Transverse colon (tissue), 4 donors: ENCODE results near the gene TRABD2A. TPM values are rescaled to one million over a fixed set of nuclear protein-coding genes. Genes with fewer than 3 reads are reported as not detected.

ENCODE experiments used
- DNase-seq: peaks from one replicate; pipeline ENCODE4 v3.0.0-alpha.2; 2019
- H3K27ac ChIP-seq, 4 donors: fragments of 200-600 bp; sonication (generic); 2 replicates each; pipeline ENCODE4 v1.5.1; 2016 to 2018; ENCODE audit warnings: inconsistent platforms in 4 of 4
- H3K27me3 ChIP-seq: fragments of 200-600 bp; sonication (generic); 2 replicates; pipeline ENCODE4 v1.5.1; 2017; ENCODE audit warnings: inconsistent platforms
- H3K36me3 ChIP-seq, 4 donors: fragments of 200-600 bp; sonication (generic); 2 replicates each; pipeline ENCODE4 v1.5.1; 2017 to 2019; ENCODE audit warnings: inconsistent platforms in 4 of 4
- H3K4me1 ChIP-seq, 4 donors: fragments of 200-600 bp; sonication (generic); 2 replicates each; pipeline ENCODE4 v1.5.1; 2017 to 2020; ENCODE audit warnings: inconsistent platforms in 4 of 4
- H3K4me3 ChIP-seq, 4 donors: fragments of 200-600 bp; sonication (generic); 1 replicate in 1 of 4; 2 replicates in 3 of 4; pipeline versions ENCODE4 v1.5.1 to v1.6.1; 2017 to 2019; ENCODE audit warnings: inconsistent platforms in 4 of 4
- H3K9me3 ChIP-seq, 2 donors: fragments of 200-600 bp; sonication (generic); 2 replicates each; pipeline ENCODE4 v1.5.1; 2017 to 2019; ENCODE audit warnings: inconsistent platforms in 2 of 2
- EP300 ChIP-seq: sonication (generic); formaldehyde crosslinking; IDR thresholded peaks from one replicate; pipeline ENCODE4 v1.6.1; 2017; ENCODE audit warnings: antibody characterized with exemption, low read depth
- POLR2A ChIP-seq: fragments of 450-650 bp; IDR thresholded peaks from one replicate; pipeline ENCODE4 v1.6.1; 2016; ENCODE audit warnings: antibody characterized with exemption, mild to moderate bottlenecking, moderate library complexity
- POLR2AphosphoS5 ChIP-seq, 3 donors: sonication (generic); formaldehyde crosslinking; IDR thresholded peaks; one replicate each; pipeline ENCODE4 v1.6.1; 2016; ENCODE audit warnings: antibody characterized with exemption in 3 of 3
- WGBS, 2 donors: methylation state at CpG; one replicate each; pipeline ENCODE4 v1.1.5; 2018; ENCODE audit warnings: low coverage in 1 of 2; 5-methylcytosine and 5-hydroxymethylcytosine counted together
- in situ Hi-C, 4 donors: fragments of 200-750 bp; cut with MboI; loops; one replicate each; pipeline versions ENCODE4 v1.15.0 to v1.15.1; 2017; ENCODE audit warnings: low sequenced_read_pairs in 3 of 4, low pct_ligation_motif_present in 1 of 4, low pct_unique_long_range_greater_than_20kb in 1 of 4
- intact Hi-C: fragments of 100-400 bp; cut with DNase I; formaldehyde crosslinking; loops from one replicate; pipeline ENCODE4 v1.15.1; 2023; ENCODE audit warnings: low total_unique reads
- total RNA-seq, 4 donors: library from RNA; depleted of rRNA; stranded (reverse); fragments of >200 nt; gene quantifications; one replicate each; pipeline ENCODE4 v1.1.0, GENCODE V29; 2016
- TF ChIP-seq, protein P1 (sequence below), 5 experiments: fragments of 200-600 bp in 3 of 5; fragments of 450-650 bp in 2 of 5; sonication (generic) in 3 of 5; IDR thresholded peaks; 1 replicate in 2 of 5; 2 replicates in 3 of 5; pipeline ENCODE4 v1.5.1; 2016 to 2017; ENCODE audit warnings: antibody characterized with exemption in 5 of 5, inconsistent platforms in 3 of 5, mild to moderate bottlenecking in 2 of 5, moderate library complexity in 1 of 5

Gene TRABD2A
- total RNA-seq, 4 donors from 2014 or later, result 21.3 to 230 (median 76.5) TPM

DNA sequence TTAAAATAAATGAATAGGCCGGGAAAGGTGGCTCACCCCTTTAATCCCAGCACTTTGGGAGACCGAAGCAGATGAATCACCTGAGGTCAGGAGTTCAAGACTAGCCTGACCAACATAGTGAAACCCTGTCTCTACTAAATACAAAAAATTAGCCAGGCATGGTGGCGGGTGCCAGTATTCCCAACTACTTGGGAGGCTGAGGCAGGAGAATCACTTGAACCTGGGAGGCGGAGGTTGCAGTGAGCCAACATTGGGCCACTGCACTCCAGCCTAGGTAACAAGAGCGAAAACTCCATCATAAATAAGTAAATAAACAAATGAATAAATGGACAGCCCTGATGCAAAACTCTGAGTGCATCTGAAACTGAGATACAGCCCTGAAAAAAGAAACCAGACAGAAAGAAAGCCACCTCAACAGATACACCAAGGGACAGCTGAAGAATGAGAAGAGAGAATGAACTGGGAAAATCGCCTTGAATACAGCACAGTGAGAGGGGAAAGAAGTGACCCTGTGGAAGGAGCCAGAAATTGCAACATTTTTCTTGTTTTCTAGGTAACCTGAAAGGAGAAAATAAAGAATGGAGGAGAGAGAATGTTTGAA lies 64.4 kb downstream of the TRABD2A start:
- H3K4me1 ChIP-seq, result no peaks in the 10 kb centered on the region
- 86 to 93% methylated on average over 6 of the region's 6 CpGs for whole genome bisulfite sequencing, 2 donors
- no peak overlapping the region for H3K27ac ChIP-seq
- no peak for DNase-seq
- no peak for TF ChIP-seq POLR2A
- TF ChIP-seq POLR2AphosphoS5 (IDR thresholded peaks at IDR 0.05), result no peak
- TF ChIP-seq EP300, result no peak
- TF ChIP-seq, protein P1, sequence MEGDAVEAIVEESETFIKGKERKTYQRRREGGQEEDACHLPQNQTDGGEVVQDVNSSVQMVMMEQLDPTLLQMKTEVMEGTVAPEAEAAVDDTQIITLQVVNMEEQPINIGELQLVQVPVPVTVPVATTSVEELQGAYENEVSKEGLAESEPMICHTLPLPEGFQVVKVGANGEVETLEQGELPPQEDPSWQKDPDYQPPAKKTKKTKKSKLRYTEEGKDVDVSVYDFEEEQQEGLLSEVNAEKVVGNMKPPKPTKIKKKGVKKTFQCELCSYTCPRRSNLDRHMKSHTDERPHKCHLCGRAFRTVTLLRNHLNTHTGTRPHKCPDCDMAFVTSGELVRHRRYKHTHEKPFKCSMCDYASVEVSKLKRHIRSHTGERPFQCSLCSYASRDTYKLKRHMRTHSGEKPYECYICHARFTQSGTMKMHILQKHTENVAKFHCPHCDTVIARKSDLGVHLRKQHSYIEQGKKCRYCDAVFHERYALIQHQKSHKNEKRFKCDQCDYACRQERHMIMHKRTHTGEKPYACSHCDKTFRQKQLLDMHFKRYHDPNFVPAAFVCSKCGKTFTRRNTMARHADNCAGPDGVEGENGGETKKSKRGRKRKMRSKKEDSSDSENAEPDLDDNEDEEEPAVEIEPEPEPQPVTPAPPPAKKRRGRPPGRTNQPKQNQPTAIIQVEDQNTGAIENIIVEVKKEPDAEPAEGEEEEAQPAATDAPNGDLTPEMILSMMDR (IDR thresholded peaks at IDR 0.05), result no peak
- H3K27me3 ChIP-seq, result no peaks in the 10 kb centered on the region
- no peaks in the 10 kb centered on the region for H3K36me3 ChIP-seq
- intact Hi-C loops (no loop called here), in situ Hi-C loops (no loop called here)
- H3K4me3 ChIP-seq, result no peak overlapping the region
- H3K9me3 ChIP-seq, result no peaks in the 10 kb centered on the region

DNA sequence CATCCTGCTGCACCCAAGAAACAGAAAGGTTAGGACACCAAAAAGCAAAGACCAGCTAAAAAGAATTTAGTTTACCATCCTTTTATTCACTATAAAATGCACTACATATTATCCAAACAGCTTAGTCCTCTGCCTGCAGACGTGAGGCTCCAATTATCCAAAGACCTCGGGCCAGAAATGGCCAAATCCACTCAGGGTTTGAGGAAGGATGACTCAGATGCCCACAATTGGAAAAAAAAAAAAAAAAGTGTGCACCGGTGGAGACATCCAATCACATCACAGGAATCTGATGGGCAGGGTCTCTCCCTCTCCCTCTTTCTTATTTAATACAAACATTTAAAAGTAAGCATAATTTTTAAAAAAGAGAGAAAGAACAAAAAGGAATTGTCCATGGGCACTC lies 65.7 kb downstream of the TRABD2A start:
- intact Hi-C loops, result no loop called here
- 71 to 87% methylated on average over 3 of the region's 3 CpGs for WGBS, 2 donors
- TF ChIP-seq POLR2A (no peak), POLR2AphosphoS5 (IDR thresholded peaks at IDR 0.05) (no peak), EP300 (no peak)
- TF ChIP-seq, protein P1 (IDR thresholded peaks at IDR 0.05), result no peak

DNA sequence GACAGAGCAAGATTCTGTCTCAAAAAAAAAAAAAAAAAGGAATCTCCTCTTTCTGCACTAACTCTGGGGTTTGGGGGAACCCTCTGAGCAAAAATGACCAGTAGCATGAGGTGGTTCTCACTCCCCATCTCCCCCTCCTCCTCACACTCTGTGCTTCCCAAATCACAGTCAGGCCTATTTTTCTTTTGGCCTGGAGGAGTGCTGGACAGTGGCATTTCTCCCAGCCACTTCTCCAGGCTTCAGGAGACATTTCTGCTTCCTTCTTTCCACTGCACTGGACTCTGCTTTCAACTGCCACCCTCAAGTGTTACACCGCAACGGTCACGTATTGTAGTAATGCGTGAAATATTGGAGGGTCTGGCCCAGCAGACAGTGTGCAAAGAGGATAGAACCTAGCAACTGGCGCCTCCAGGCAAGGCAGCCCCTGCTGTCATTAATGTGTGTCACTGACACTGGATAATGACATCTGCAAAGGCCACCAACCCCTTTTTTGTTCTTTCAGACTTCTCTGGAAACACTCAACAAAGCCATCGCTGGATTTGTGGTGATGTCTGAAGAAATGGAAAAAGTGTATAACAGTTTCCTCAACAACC lies 68.9 kb downstream of the TRABD2A start:
- in situ Hi-C loops (no loop called here), intact Hi-C loops (no loop called here)
- no peaks in the 10 kb centered on the region for H3K36me3 ChIP-seq
- WGBS, 2 donors, result 96 to 100% methylated on average over 5 to 6 of the region's 6 CpGs
- H3K27me3 ChIP-seq, result no peaks in the 10 kb centered on the region
- TF ChIP-seq EP300, result no peak
- no peak for TF ChIP-seq POLR2AphosphoS5 (IDR thresholded peaks at IDR 0.05)
- TF ChIP-seq, protein P1 (IDR thresholded peaks at IDR 0.05), result no peak
- no peak for TF ChIP-seq POLR2A
- no peaks in the 10 kb centered on the region for H3K9me3 ChIP-seq
- DNase-seq, result no peak
- no peak overlapping the region for H3K4me3 ChIP-seq
- H3K4me1 ChIP-seq, result peaks cover 0 to 8% (median 0%) of the 10 kb centered on the region in 4 donors
- no peak overlapping the region for H3K27ac ChIP-seq

More for the DNA sequence above, 65.7 kb downstream of the TRABD2A start:
- Histone ChIP-seq H3K4me1 (no peaks in the 10 kb centered on the region), H3K4me3 (no peak overlapping the region), H3K9me3 (no peaks in the 10 kb centered on the region), H3K27me3 (no peaks in the 10 kb centered on the region), H3K36me3 (no peaks in the 10 kb centered on the region), H3K27ac (no peak overlapping the region)
- no peak for DNase-seq
- in situ Hi-C loops, result no loop called here

DNA sequence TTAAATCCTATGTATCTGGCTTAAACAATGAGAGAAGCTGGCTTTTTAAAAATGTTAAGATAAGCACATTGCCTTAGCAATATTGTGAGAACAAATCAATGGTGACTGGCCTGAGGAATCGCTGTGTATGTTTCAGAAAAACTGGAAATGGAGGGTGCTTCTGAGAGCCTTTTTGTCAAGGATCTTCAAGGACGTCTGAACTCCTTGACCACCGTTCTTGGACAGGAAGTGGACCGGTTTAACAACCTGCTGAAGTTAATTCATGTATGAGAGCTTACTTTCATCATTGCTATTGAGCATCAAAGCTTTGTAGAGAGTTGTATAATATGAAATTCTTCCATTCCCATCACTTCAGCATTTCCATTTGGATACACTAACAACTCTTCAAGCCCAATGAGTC lies 72.6 kb downstream of the TRABD2A start:
- TF ChIP-seq, protein P1 (IDR thresholded peaks at IDR 0.05), result no peak
- TF ChIP-seq EP300, result no peak

More for the DNA sequence above, 72.6 kb downstream of the TRABD2A start:
- 76 to 79% methylated on average over 4 of the region's 4 CpGs for WGBS, 2 donors
- Histone ChIP-seq H3K4me1 (peaks cover 0 to 10% (median 0%) of the 10 kb centered on the region in 4 donors), H3K4me3 (no peak overlapping the region), H3K27me3 (no peaks in the 10 kb centered on the region), H3K27ac (no peak overlapping the region), H3K36me3 (no peaks in the 10 kb centered on the region), H3K9me3 (no peaks in the 10 kb centered on the region)
- no peak for DNase-seq
- intact Hi-C loops, result no loop called here
- in situ Hi-C loops, result no loop called here
